OCI-LY7 (cell line): ENCODE measurements around the gene ZNF576.
"Not testable (repeated sequence)": the region's sequence is repeated elsewhere in the genome, so short reads cannot be mapped to it uniquely, and the experiment has no call there.

Experiments
- CTCF ChIP-seq: fragments of 200-600 bp; sonication (generic); conservative IDR thresholded peaks from 2 replicates; pipeline ENCODE4 v1.5.1; 2014; ENCODE audit warnings: mild to moderate bottlenecking, antibody characterized with exemption, low read length, moderate library complexity, mixed read lengths
- EZH2phosphoT487 ChIP-seq: fragments of 200-600 bp; sonication (generic); IDR thresholded peaks from 2 replicates; pipeline ENCODE4 v1.6.1; 2018; ENCODE audit warnings: low read depth, borderline replicate concordance, mild to moderate bottlenecking, mixed run types, antibody characterized with exemption, low read length, moderate library complexity, mixed read lengths

- not testable (repeated sequence) for TF ChIP-seq CTCF, EZH2phosphoT487
These were observed 53.9 kb downstream of the ZNF576 start for GRCh38 chr19:43650276-43650675.
